Measurements from ENCODE around the gene CNTNAP4.

CNTNAP4 gene

GRCh38 chr16:76396977-76397376 is 119.8 kb downstream of the CNTNAP4 start:
- DNase-seq (ENCODE audit: low spot score), result no peak

GRCh38 chr16:76409706-76410105 is 132.5 kb downstream of the CNTNAP4 start:
- no peak for DNase-seq (ENCODE audit: low spot score)

DNA sequence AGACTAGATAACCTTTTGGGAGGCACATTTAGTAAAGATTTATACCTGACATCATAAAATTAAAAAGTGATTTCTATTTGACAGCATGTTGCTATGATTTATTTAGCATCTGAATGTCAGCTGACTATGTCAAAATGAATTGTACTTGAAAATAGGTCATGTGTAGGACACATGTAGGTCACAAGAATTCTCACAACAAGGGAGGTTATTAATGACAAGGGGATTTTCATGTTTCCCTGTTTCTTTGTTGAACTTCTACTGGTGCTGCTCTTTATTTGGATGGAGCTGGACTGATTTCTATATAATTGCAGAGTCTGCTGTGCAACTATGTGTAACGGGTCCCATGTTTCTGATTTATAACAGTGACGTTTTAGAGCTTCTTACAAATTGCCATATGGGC is 144.4 kb downstream of the CNTNAP4 start:
- DNase-seq (ENCODE audit: low spot score), result no peak

DNA sequence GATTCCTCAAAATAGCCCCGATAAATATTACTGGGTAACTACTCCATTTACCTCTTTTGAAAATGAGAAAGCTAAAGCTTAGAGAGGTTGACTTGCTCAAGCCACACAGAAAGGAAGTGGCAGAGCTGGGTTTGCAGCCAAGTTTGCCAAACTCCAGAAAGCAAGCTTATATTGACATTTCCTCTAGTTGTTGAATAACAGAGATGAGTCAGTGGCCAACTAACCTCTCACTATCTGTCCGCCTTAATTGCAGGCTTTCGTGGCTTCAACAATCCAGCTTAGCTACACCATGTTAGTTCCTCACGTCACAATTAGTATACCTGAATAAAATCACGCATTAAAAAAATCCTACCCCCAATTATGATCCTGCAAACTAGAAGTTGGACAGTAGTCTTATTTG is 151.7 kb downstream of the CNTNAP4 start:
- DNase-seq (ENCODE audit: low spot score), result no peak

DNA sequence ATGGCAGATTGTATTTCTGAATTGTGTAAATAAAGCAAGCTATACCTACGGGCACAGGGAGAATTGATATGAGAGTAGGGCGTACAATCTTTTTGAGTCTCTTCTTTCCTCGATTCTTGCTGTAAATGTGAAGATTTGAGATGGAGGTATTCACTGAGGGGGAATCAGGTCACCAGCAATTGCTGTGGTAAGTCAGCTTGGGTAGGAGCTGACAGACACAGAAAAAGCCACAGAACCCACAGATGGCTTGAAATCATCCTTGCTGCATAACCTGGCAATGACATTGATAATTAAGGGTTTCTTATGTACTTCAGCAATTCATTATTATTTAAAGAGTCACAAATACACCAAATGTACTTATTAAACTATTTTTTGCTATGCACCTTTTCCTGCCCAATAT is 164.2 kb downstream of the CNTNAP4 start:
- no peak for DNase-seq (ENCODE audit: low spot score)

DNA sequence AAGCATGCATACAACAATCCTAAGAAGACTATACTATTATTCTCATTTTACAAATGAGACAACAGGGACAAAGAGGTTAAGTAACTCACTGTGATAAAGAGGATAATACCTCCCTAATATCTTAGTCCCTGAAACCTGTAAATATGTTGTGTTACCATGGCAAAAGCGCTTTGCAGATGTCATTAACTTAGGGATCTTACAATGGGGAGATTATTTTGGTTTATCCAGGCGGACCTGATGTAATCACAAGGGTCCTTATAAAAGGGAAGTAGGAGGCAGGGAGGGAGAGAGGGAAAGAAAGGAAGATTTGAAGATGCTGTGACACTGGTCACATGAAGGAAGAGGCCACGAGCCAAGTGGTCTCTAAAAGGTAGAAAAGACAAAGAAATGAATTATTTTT is 164.7 kb downstream of the CNTNAP4 start:
- DNase-seq (ENCODE audit: low spot score), result no peak

GRCh38 chr16:76443973-76444372 is 166.8 kb downstream of the CNTNAP4 start:
- DNase-seq (ENCODE audit: low spot score), result no peak

DNA sequence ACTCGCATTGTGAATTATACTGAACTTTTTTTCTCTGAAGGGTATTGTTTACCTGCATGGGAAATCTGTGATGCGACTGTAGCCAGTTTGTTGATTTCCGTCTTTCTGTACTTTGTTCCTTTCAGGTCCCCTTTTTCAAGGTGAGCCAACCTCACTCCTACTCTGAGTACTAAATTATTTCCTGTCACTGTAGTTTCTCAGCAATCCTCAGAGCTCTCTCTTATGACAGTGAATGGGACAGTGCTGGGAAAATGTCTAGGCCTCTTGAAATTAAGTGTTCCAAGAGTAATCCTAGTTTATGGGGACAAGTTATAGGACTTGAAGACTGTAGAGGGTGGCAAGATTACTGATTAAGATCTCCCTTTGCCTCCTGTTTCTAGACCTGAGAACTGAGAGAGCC is 167.6 kb downstream of the CNTNAP4 start:
- no peak for DNase-seq (ENCODE audit: low spot score)

- no peak for DNase-seq (ENCODE audit: low spot score)
Observed at GRCh38 chr16:76445815-76446214, 168.6 kb downstream of the CNTNAP4 start.

- DNase-seq (ENCODE audit: low spot score), result no peak
Observed at GRCh38 chr16:76446251-76446650, 169.1 kb downstream of the CNTNAP4 start.

DNA sequence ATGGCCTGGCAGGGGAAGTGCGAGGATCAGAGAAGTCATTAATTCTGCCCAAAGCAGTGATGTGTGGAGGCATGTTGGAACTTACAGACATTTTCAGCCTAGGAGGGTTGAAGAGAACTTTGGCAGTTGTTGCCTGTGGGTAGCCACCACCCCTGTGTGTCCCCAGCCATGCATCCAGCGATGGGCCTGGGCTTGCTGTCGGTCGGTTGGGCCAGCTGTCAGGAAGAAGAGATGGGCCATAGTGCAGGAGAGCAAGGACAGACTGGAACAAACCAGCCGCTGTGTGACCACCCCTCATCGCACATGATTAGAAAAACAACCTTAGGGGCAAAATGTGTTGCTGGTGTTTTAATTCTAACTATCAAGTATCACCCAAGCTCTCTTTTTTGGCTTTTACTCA is 173.7 kb downstream of the CNTNAP4 start:
- DNase-seq (ENCODE audit: low spot score), result no peak

DNA sequence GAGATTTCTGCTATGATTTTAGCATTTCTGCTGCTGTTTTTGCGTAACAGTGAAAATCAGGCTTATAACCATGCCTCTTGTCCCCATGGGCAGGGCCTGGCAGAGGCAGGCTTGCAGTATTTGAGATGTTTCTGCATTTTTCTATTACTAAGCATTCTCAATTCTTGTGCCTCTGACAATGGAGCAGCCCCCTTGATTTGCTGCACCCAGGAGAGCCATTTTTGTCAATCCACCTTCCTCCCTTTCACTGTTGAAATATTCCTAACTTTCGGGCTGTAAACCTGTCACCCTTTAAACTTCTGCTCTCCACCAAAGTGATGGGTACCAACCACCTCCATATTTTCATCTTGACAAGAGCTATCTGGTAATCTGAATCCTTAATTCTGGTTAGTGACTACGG is 178.1 kb downstream of the CNTNAP4 start:
- no peak for DNase-seq (ENCODE audit: low spot score)

- no peak for DNase-seq (ENCODE audit: low spot score)
Observed at GRCh38 chr16:76456016-76456415, 178.8 kb downstream of the CNTNAP4 start.

DNA sequence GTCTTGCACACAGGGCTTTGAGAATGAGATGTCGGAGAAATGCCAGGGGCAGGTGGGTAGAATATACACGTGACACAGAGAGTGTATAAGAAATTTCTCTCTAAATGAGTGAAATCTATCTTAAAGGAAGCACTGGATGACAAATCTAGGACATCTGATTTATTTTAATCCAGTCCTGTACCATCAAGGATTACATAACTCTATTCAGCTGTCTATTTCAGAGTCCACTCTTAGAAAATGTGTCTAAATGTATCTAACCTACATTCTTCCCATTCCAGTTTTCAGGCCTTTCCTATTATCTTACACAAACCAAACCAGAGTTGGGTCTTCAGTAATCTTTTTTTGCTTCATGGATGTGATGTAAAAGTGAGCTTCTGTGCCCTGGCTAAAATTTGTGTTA is 181.9 kb downstream of the CNTNAP4 start:
- DNase-seq (ENCODE audit: low spot score), result no peak

DNA sequence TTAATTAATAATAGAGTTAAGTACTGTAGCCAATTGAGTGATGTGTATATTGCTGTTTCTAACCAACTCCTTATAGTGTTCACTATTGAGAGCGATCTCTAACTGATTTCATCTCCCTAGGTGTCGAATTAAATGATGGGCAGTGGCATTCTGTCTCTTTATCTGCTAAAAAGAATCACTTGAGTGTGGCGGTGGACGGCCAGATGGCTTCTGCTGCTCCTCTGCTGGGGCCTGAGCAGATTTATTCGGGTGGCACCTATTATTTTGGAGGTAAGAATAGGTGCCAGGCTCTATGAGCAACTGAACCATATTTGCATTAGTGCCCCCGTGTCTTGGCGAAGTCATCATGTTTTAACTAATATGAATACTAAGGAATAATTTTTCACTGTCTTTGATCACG is 184.6 kb downstream of the CNTNAP4 start:
- DNase-seq (ENCODE audit: low spot score), result no peak

- DNase-seq (ENCODE audit: low spot score), result no peak
Observed at GRCh38 chr16:76464955-76465620, 187.9 kb downstream of the CNTNAP4 start.

- no peak for DNase-seq (ENCODE audit: low spot score)
Observed at GRCh38 chr16:76466871-76467270, 189.7 kb downstream of the CNTNAP4 start.

- no peak for DNase-seq (ENCODE audit: low spot score)
Observed at GRCh38 chr16:76474048-76474447, 196.8 kb downstream of the CNTNAP4 start.

DNA sequence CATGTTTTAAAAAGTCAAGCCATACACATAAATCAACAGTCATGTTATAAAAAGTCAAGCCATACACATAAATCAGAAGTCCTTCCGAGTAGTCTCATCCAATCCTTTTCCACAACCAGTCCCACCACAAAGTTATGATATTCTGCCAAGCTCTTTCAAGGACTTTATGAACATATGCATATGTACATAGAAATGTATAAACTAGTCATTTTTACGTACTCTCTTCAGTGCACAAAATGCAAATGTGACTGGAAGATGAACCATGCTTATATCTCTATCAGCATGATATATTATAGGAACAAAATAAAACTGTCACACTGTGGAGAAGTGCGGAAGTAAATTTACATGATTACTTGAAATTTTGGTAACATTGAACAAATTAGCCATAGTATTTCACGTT is 200.9 kb downstream of the CNTNAP4 start:
- no peak for DNase-seq (ENCODE audit: low spot score)

DNA sequence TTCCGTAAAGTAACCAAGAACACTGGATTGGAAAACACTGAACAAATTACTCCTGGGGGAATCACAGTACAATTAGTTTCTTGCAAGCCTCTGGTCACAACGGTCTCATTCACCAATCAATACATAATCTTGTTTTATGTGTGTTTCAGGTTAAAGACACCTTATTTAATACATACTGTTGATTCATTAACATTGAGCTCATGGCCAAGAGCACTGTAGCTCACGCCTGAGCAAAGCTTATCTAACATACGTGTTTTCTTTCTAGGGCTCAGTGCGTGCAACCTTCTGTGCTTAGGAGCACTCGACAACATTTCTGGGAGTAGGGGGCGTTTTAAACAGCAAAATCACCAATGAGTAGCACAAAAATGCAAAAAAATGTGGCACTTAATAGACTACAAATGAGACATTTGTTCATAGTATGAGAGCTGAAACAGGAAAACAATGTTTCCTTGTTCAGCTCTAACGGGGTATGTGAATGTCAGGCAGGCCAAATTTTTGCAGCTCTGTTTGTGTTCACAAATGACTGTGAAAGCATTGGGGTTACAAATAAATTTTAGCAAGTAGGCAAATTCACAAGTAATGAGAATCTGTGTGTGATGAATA is 206.2 kb downstream of the CNTNAP4 start:
- no peak for DNase-seq (ENCODE audit: low spot score)

DNA sequence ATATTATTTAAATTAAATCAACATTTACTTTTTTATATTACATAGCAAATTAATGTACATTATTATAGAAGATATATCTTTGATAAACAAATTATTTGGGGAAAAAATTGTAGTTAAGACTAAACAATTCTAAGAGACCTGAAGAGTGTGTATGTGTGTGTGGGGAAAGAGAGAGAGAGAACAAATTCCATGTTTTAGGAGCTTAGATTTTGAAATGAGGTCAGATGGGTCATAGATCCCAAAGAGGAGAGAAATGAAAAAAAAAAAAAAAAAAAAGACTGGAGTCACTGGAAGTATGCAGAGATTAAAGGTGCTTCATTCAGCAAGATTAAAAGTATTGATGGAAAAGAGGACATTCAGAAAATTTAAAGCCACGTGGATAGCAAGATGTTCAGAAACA is 206.8 kb downstream of the CNTNAP4 start:
- no peak for DNase-seq (ENCODE audit: low spot score)

DNA sequence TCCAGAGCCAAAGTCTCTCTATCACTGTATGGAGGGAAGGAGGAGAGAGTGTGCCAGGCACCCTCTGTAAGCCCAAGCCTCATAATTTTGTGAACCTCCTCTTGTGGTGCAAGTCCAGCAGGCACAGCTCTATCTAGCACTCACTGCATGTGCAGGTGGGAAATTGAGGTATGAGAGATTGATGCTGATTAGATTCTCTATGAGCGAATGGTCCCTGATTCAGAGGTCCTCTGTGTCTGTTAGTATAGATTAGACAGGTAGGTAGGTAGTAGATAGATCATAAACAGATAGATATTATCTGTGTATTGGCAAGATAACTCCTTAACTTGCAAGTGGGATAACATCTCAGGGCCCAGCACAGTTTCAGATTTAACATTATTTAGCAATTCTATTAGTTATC is 209.5 kb downstream of the CNTNAP4 start:
- DNase-seq (ENCODE audit: low spot score), result no peak

GRCh38 chr16:76487411-76488064 is 210.3 kb downstream of the CNTNAP4 start:
- no peak for DNase-seq (ENCODE audit: low spot score)

DNA sequence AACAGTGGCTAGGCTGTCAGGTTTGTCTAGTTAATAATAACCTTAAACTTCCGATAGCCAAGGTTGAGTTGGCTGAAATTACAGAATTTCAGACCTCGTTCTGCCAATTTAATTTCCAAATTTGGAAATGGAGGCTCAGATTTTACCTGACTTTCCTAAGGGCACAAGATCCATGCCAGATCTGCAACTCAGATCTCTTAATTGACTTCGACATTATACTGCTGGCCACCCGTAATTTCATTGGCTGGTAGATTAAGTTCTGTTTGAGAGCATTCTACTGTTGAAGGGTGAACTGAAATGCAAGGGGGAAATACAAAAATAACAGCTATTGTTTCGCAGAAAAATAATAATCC is 210.8 kb downstream of the CNTNAP4 start:
- DNase-seq (ENCODE audit: low spot score), result no peak
